Gastrocnemius medialis (tissue), 4 donors: ENCODE results near the gene ST8SIA1.

Experiments used
- POLR2A ChIP-seq, 2 donors: fragments of 450-650 bp; IDR thresholded peaks; one replicate each; pipeline ENCODE4 v1.6.1; 2017; ENCODE audit warnings: antibody characterized with exemption in 2 of 2, mild to moderate bottlenecking in 2 of 2, moderate library complexity in 2 of 2
- TF ChIP-seq, protein P1 (sequence below), 5 experiments: fragments of 450-650 bp in 3 of 5; fragments of 200-600 bp in 2 of 5; sonication (generic) in 2 of 5; IDR thresholded peaks in 4 of 5; conservative IDR thresholded peaks in 1 of 5; 1 replicate in 4 of 5; 2 replicates in 1 of 5; pipeline ENCODE4 v1.5.1; 2016 to 2019; ENCODE audit warnings: antibody characterized with exemption in 5 of 5, mild to moderate bottlenecking in 3 of 5, moderate library complexity in 3 of 5

DNA sequence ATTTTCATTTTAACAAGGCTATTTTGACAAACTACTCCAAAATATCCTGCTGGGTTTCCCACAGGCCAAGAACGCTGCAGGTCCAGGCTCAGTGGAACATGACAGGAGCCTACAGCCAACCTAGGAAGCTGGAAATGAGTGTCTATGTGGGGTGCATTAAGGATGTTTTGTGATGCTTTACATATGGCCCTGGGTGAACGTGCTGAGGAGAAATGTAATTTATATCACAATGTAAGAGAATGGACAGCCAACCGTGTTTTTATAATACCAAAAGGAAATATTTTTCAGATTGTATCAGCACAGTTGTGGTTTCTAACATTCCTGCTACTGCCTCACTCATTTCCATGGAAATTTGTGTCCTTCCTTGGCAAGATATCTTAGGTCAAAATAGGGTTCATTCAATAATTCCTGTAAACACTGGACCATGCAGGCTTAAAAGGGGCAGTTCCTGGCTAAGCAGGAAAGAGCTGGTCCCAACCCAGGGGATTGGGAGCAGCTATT lies 51.5 kb downstream of the ST8SIA1 start:
- TF ChIP-seq, protein P1, sequence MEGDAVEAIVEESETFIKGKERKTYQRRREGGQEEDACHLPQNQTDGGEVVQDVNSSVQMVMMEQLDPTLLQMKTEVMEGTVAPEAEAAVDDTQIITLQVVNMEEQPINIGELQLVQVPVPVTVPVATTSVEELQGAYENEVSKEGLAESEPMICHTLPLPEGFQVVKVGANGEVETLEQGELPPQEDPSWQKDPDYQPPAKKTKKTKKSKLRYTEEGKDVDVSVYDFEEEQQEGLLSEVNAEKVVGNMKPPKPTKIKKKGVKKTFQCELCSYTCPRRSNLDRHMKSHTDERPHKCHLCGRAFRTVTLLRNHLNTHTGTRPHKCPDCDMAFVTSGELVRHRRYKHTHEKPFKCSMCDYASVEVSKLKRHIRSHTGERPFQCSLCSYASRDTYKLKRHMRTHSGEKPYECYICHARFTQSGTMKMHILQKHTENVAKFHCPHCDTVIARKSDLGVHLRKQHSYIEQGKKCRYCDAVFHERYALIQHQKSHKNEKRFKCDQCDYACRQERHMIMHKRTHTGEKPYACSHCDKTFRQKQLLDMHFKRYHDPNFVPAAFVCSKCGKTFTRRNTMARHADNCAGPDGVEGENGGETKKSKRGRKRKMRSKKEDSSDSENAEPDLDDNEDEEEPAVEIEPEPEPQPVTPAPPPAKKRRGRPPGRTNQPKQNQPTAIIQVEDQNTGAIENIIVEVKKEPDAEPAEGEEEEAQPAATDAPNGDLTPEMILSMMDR (IDR thresholded peaks at IDR 0.05 in 4 of 5, conservative IDR thresholded peaks at IDR 0.05 in 1 of 5), result no peak
- TF ChIP-seq POLR2A (IDR thresholded peaks at IDR 0.05), result no peak
